GM12892 (cell line): ENCODE data around the gene SAP30.

Source experiments
- POLR2A ChIP-seq: IDR thresholded peaks from 2 replicates; pipeline ENCODE4 v1.6.1; 2011; ENCODE audit warnings: low read depth, low read length, control low read depth
- POLR2AphosphoS5 ChIP-seq: IDR thresholded peaks from 2 replicates; pipeline ENCODE4 v1.6.1; 2011; ENCODE audit warnings: low read depth, low read length, control low read depth

- TF ChIP-seq POLR2A: no peak
- no peak for TF ChIP-seq POLR2AphosphoS5
These were observed 45.3 kb downstream of the SAP30 start for GRCh38 chr4:173415885-173416653.
